Measurements from ENCODE around the gene CDKN1C. TPM values are rescaled to one million over a fixed set of nuclear protein-coding genes. Genes with fewer than 3 reads are reported as not detected.

Gene CDKN1C
- polyA plus RNA-seq, result 100 to 1,000 TPM in 2 of 3 donors, 10 to 100 TPM in 1; 22.4 to 254 (median 109) TPM

- H3K27ac ChIP-seq (ENCODE audit: low read depth, low read length), result no peak within 1 kb of the TSS
- 0 to 1% (median 1%) methylated on average over 24 to 59 of the region's 61 CpGs for WGBS, 3 donors
Observed at GRCh38 chr11:2885678-2886081, at the start of gene CDKN1C. TSS of gene CDKN1C (minus strand) at chr11:2885775. CDS start at chr11:2885456, 319 bp downstream.

- no peak overlapping the region for H3K27ac ChIP-seq (ENCODE audit: low read depth, low read length)
- 78 to 87% (median 80%) methylated on average over 14 of the region's 14 CpGs for WGBS, 3 donors
Observed at GRCh38 chr11:2934611-2935239, 49.1 kb upstream of the CDKN1C start.

- WGBS, 3 donors, result 88 to 96% (median 90%) methylated on average over 7 of the region's 7 CpGs
- no peak overlapping the region for H3K27ac ChIP-seq (ENCODE audit: low read depth, low read length)
Observed at GRCh38 chr11:2934021-2934550, 48.5 kb upstream of the CDKN1C start.

- 33 to 64% (median 38%) methylated on average over 12 of the region's 12 CpGs for WGBS, 3 donors
- H3K27ac ChIP-seq (ENCODE audit: low read depth, low read length), result no peak overlapping the region
Observed at GRCh38 chr11:2933375-2934020, 47.9 kb upstream of the CDKN1C start.

- WGBS, 3 donors, result 57 to 70% (median 61%) methylated on average over 15 of the region's 15 CpGs
Observed at GRCh38 chr11:2932850-2933251, 47.3 kb upstream of the CDKN1C start.

GRCh38 chr11:2931771-2932738 is 46.5 kb upstream of the CDKN1C start:
- 74 to 81% (median 75%) methylated on average over 13 of the region's 13 CpGs for WGBS, 3 donors
- H3K27ac ChIP-seq (ENCODE audit: low read depth, low read length), result no peak overlapping the region

More at GRCh38 chr11:2932850-2933251, 47.3 kb upstream of the CDKN1C start:
- H3K27ac ChIP-seq (ENCODE audit: low read depth, low read length), result no peak overlapping the region

- H3K27ac ChIP-seq (ENCODE audit: low read depth, low read length), result no peak overlapping the region
- 51 to 82% (median 71%) methylated on average over 4 of the region's 4 CpGs for WGBS, 3 donors
Observed at GRCh38 chr11:2931420-2931746, 45.8 kb upstream of the CDKN1C start.

GRCh38 chr11:2930704-2931419 is 45.3 kb upstream of the CDKN1C start:
- 31 to 51% (median 49%) methylated on average over 21 of the region's 21 CpGs for WGBS, 3 donors
- H3K27ac ChIP-seq (ENCODE audit: low read depth, low read length), result no peak overlapping the region

- no peak overlapping the region for H3K27ac ChIP-seq (ENCODE audit: low read depth, low read length)
- 4 to 5% (median 5%) methylated on average over 44 to 47 of the region's 47 CpGs for WGBS, 3 donors
Observed at GRCh38 chr11:2929950-2930703, 44.6 kb upstream of the CDKN1C start.

GRCh38 chr11:2929531-2929949 is 44.0 kb upstream of the CDKN1C start:
- WGBS, 3 donors, result 1 to 3% (median 3%) methylated on average over 25 to 48 of the region's 48 CpGs
- no peak overlapping the region for H3K27ac ChIP-seq (ENCODE audit: low read depth, low read length)

- 1% methylated on average over 91 to 105 of the region's 113 CpGs for WGBS, 3 donors
- no peak within 1 kb of the TSS for H3K27ac ChIP-seq (ENCODE audit: low read depth, low read length)
Observed at GRCh38 chr11:2928605-2929530, 43.3 kb upstream of the CDKN1C start, which contains the start of gene PHLDA2. TSS of gene PHLDA2 (minus strand) at chr11:2929420. CDS start at chr11:2929364, 56 bp downstream.

GRCh38 chr11:2927851-2928604 is 42.5 kb upstream of the CDKN1C start:
- no peak overlapping the region for H3K27ac ChIP-seq (ENCODE audit: low read depth, low read length)
- 29 to 51% (median 32%) methylated on average over 25 of the region's 25 CpGs for WGBS, 3 donors

GRCh38 chr11:2927121-2927800 is 41.7 kb upstream of the CDKN1C start:
- no peak overlapping the region for H3K27ac ChIP-seq (ENCODE audit: low read depth, low read length)
- WGBS, 3 donors, result 89 to 91% (median 89%) methylated on average over 12 of the region's 12 CpGs

GRCh38 chr11:2926611-2927051 is 41.1 kb upstream of the CDKN1C start:
- no peak overlapping the region for H3K27ac ChIP-seq (ENCODE audit: low read depth, low read length)
- WGBS, 3 donors, result 92 to 98% (median 96%) methylated on average over 11 of the region's 11 CpGs

Data from adipose tissue (tissue), 3 donors.